Hippocampal formation (tissue), 2 donors: ENCODE measurements around the gene PPP1R36.
"Not testable (repeated sequence)": the region's sequence is repeated elsewhere in the genome, so short reads cannot be mapped to it uniquely, and the experiment has no call there.

Experiments used
- DNase-seq, 2 donors: peaks; one replicate each; lab custom pipeline; 2025; lab: John Stamatoyannopoulos, UW

PPP1R36 gene

DNA sequence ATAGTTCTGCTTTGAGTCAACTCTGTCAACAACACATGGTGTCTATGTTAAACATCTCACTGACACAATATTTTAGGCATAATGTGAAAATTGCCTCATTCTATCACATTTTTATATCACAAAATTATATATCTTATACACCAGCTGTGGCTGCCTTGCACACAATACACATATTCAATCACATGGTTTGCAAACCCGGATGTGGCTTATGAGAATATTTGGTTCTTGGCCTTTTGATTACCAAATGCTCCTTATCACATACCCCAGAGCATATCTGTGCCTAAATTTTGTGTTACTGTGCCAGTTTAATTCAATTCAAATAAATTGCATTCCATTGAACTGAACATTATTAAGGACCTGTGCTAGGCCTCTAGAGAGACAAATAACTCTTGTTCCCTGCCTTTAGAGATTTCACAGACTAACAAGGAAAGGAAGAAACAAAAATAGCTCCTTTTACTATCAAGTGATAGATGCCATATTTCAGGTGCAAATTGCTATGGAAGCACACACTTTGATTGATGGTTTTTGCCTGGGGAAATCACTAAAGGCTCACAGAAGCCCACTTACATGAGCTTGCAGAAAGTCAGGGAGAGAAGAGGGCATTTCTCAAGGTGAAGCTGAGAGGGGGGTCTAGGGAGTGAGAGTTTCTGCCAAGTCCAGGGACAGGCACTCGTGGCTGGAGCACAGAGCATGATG, 63.4 kb downstream of the PPP1R36 start:
- DNase-seq, result no peak

- no peak for DNase-seq
Observed at GRCh38 chr14:64614166-64614565, 64.4 kb downstream of the PPP1R36 start.

DNA sequence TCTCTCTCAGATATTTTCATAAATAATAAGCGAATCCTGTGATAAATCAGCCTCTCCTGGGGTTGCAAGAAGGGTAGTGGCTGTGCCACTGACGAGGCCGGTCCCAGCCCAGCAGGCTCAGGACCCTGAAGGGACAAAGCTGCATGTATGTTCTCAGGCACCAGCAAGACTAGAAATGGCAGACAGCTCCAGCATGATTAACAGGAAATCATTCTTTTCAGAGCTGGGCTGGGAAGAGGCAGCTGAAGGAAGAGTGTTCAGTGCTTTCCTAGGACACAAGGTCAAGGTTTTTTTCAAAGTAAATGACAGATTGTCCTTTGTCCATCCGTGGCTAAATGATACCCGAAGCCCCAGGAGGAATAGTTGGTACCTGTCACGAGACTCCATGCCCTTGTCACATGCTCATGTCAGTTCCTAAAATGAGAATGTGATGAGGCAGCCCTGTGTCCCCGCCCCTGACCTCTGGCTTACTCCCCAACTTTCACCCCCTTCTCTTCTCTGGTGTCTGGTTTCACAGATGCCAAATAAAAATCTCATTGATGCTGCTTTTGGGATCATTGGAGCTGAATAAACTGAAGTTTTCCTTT, 65.1 kb downstream of the PPP1R36 start:
- DNase-seq, result no peak

- not testable (repeated sequence) for DNase-seq
Observed at GRCh38 chr14:64617872-64618408, 68.2 kb downstream of the PPP1R36 start.

DNA sequence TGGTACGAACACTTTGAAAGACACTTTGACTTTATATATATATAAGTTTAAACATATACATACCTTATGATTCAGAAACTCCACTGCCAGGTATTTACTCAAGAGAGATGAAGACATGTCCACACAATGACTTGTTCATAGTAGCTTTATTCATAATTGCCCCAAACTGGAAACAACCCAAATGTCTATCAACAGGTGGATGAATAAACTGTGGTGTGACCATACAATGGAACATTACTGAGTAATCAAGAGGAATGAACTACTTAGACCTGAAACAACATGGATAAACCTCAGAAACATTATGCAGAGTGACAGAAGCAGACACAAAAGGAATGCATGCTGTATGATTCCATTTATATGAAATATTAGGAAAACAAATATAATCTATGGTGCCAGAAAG, 71.1 kb downstream of the PPP1R36 start:
- DNase-seq, result no peak

DNA sequence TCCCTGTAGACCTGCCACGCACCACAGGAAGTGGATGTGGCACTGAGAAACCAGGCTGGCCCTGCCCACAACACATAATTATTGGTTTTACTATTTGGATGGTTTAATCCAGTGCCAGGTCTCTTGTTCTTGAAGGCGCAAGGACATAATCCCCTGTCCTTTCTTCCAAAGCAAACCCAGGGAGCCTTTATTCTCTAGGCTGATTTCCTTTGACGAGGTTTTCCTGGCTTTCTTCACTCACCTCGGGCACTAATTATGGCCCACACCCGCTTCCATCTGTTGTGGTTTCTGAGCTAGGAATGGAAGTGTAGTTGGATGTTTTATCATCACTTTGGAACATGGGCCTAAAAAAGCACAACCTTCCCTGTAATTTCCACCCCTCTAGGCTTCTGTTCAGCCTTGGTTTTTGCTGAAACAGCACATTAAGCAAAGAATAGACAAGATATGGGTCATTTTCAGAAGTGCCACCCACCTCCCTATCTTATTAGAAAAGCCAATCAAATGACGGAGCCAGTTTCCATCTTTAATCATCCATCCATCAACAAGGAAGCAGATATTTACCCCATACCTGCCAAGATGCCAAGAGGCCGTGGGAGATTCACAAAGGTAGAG, 73.9 kb downstream of the PPP1R36 start:
- DNase-seq, result no peak

- DNase-seq, result no peak
Observed at GRCh38 chr14:64625386-64626232, 75.8 kb downstream of the PPP1R36 start.

DNA sequence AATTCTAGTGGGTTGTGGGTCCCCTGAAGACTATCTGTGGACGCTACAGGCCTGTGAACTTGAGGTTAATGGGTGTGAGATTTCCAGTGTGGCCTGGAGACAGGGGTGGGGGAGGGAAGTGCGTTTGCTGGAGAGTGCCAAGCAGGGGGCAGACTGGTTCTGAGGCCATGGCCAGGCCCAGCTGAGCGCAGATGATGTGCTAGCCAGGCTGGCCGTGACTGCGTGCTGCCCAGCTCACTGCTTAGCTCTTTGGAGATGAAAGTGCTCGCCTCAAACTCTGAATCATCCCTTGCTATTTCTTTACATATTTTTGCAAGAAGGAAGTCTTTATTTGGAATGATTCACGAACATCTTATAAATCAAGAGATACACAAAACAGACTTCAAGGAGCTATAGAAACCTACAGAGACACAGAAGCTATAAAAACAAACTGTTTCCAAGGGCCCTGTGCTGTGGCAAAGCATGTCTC, 79.2 kb downstream of the PPP1R36 start:
- DNase-seq, result peak; percentile 41 to 63

- no peak for DNase-seq
Observed at GRCh38 chr14:64630778-64631177, 81.0 kb downstream of the PPP1R36 start.

GRCh38 chr14:64631222-64631621, 81.5 kb downstream of the PPP1R36 start:
- DNase-seq, result not testable (repeated sequence)

DNA sequence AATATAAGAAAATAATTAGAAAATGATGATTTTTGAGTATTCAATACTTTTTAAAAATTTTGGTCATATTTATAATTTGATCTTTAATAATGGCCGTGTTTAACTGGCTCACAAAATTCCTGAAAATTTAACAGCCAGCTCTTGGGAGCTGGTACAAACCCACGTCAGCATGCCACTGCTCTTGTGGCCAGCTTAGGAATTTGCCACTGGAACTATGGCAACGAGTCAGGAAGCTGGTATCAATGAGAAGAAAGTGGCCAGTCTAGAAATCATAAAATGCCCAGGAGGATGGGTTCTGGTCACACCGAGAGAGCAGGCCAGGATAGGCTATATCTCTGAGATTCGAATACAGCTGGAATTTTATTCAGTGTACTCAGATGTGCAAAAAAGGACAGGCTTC, 82.3 kb downstream of the PPP1R36 start:
- no peak for DNase-seq

GRCh38 chr14:64634558-64634957, 84.8 kb downstream of the PPP1R36 start:
- DNase-seq, result no peak

- DNase-seq, result peak; percentile 61 to 72
Observed at GRCh38 chr14:64636208-64636979, 86.6 kb downstream of the PPP1R36 start.

- DNase-seq, result no peak
Observed at GRCh38 chr14:64636980-64637429, 87.2 kb downstream of the PPP1R36 start.

GRCh38 chr14:64637735-64638473, 88.1 kb downstream of the PPP1R36 start:
- DNase-seq, result no peak

- no peak for DNase-seq
Observed at GRCh38 chr14:64638625-64639024, 88.9 kb downstream of the PPP1R36 start.
